ENCODE data around the gene GASK1B.

The GASK1B gene

GRCh38 chr4:158134222-158134621 is 38.6 kb downstream of the GASK1B start:
- no peak for DNase-seq

GRCh38 chr4:158133551-158133950 is 39.3 kb downstream of the GASK1B start:
- no peak for DNase-seq

- no peak for DNase-seq
These were observed 41.8 kb downstream of the GASK1B start for GRCh38 chr4:158131027-158131426.

GRCh38 chr4:158130204-158130603 is 42.6 kb downstream of the GASK1B start:
- no peak for DNase-seq

- DNase-seq, result no peak
These were observed 43.1 kb downstream of the GASK1B start for GRCh38 chr4:158129694-158130093.

GRCh38 chr4:158128540-158128939 is 44.3 kb downstream of the GASK1B start:
- no peak for DNase-seq

GRCh38 chr4:158125310-158125709 is 47.5 kb downstream of the GASK1B start:
- no peak for DNase-seq
